Stimulated activated CD8-positive, alpha-beta memory T cell treated with anti-CD3 and anti-CD28 coated beads, Interleukin-4, amount 100 ng/mL, for 48 hours (primary cell): Measurements from ENCODE around the gene PC.

Experiments
- DNase-seq: peaks from one replicate; pipeline ENCODE4 v3.0.0-alpha.2; 2020

Gene PC

GRCh38 chr11:66853242-66854229 is 104.6 kb downstream of the PC start:
- no peak for DNase-seq

DNA sequence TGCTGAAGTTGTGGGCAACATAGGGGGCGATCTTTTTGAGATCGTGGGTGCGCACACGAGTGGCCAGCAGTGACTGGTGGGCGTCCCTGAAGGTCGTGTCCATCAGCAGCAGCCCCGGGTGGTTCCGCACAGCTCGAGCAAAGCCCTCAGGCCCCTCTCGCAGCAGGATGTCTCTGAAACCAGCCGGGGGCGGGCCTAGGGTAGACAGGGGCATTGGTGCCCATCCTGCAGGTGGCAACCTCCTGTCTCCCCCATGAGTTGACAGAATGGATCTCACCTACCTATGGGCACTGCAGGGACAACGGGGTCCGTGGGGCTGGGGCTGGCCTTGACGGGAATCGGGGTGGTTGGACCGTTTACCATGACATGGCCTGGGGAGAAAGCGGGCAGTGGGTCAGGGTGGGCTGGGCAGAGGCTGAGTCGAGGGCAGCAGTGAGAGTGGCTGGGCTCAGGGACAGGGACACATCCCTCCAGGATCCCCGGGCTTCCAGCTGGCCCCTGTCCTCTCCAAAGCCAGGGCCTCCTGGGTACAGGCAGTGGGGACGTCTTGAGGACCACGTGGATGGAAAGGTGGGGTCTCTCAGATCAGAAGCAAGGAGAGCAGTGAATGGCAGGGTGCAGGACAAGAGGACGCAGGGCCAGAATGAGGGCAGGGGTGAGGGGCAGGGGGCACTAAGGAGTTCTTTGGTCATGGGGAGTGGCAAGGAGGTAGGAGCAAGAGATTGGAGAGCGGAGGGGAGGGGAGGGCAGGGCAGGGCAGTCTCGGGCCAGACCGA is 105.5 kb downstream of the PC start:
- no peak for DNase-seq

DNA sequence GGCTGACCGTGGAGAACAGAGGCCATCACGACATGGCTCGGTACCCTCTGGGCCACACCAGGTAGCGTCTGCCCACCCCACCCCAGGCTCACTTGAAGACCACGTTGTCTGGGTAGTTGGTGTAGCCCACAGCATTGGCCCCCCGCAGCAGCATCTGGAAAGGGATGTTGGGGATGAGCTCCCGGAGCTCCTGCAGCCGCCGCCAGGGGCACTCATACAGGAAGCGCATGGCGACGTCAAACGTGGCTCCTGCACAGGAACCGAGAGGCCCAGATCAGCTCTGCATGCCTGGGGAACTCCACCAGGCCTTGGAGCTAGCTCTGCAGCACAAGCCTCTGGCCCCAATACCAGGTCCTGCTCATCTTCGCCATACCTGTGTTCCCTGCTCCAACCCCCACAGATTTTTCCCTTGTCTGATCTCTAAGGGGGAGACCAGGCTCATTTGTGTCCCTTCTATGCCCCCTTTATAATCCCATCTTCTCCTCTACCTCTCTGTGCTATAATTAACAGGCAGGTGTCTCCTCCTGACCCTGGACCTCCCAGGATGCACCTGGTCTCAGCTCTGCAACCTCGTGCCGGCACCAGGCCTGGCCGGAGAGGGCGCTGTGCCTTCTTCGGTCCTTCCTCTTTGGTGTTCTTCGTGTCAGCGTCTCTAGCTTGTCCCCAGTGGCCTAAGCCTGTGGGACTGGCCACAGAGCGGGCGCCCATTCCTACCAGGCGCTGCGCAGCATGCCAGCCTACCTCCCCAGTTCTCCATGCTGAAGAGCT is 106.3 kb downstream of the PC start:
- no peak for DNase-seq

GRCh38 chr11:66851239-66851596 is 107.0 kb downstream of the PC start:
- no peak for DNase-seq

GRCh38 chr11:66850588-66851238 is 107.5 kb downstream of the PC start:
- no peak for DNase-seq

- DNase-seq = no peak
Observed at GRCh38 chr11:66850235-66850587, 108.0 kb downstream of the PC start.

DNA sequence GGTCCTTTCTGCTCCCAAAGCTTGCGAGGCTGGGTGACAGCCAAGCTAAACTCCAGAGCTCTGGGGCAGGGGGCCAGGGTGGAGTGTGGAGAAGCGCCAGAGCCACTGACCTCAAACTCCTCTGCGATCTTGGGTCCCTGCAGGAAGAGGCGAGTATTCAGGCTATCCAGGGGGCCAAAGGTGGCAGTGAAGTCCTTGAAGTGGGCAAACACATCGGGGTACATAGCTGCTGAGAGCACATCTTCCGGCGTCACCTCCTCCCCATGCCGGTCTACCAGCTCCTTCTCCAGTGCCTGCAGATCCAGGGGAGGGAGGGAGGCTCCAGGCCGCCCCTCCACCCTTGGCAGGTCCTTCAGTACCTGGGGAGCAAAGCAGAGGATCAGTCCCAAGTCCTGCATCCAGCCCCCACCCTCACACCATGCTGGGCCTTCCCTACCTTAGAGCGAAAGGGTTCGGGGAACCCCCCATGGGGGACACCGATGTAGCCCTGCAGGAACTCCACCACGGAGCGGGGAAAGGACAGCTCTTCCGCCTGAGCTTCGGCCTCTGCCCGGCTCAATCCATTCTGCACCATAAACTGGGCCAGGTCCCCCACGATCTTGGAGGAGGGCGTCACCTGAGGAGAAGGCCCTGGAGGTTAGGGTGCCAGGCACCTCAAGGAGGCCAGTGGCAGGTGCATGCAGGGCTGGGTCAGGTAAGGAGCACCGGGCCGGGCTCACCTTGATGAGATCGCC is 108.5 kb downstream of the PC start:
- DNase-seq = no peak

GRCh38 chr11:66848671-66849500 is 109.3 kb downstream of the PC start:
- no peak for DNase-seq

GRCh38 chr11:66847461-66848232 is 110.5 kb downstream of the PC start:
- DNase-seq = no peak

- DNase-seq = peak; percentile 17
Observed at GRCh38 chr11:66846671-66847091, 111.5 kb downstream of the PC start.

- peak; percentile 13 for DNase-seq
Observed at GRCh38 chr11:66845876-66846212, 112.3 kb downstream of the PC start.

GRCh38 chr11:66845143-66845875 is 112.9 kb downstream of the PC start:
- DNase-seq = peak; percentile 19

- DNase-seq = peak; percentile 22
Observed at GRCh38 chr11:66844496-66845142, 113.6 kb downstream of the PC start.

DNA sequence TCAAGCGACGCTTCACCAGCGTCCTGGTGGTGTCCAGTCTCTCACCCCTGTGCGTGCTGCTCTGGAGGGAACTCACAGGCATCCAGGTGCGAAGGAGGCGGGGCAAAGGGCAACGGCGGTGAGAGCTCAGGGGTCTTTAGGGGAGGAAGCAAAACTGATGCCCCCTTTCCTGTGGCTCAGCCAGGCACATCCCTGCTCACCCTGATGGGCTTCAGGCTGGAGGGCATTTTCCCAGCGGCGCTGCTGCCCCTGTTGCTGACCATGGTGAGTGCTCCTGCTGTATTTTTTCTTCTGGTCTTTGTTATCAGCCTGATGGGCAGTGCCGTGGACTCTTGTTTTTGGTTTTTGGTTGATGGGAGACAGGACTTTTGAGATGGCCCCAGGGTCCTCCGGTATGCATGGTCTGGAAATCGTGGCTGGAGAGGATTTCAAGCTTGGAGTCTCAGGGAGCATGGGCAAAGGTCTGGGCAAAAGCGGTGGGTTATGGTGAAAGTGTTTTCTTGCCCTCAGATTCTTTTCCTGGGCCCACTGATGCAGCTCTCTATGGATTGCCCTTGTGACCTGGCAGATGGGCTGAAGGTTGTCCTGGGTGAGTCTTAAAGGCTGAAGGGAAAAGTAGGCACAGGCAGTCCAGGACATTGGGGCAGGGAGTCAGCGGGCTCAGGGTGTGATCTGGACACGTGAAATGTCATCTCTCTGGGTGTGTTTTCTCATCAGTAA is 114.2 kb downstream of the PC start:
- peak; percentile 18 for DNase-seq

DNA sequence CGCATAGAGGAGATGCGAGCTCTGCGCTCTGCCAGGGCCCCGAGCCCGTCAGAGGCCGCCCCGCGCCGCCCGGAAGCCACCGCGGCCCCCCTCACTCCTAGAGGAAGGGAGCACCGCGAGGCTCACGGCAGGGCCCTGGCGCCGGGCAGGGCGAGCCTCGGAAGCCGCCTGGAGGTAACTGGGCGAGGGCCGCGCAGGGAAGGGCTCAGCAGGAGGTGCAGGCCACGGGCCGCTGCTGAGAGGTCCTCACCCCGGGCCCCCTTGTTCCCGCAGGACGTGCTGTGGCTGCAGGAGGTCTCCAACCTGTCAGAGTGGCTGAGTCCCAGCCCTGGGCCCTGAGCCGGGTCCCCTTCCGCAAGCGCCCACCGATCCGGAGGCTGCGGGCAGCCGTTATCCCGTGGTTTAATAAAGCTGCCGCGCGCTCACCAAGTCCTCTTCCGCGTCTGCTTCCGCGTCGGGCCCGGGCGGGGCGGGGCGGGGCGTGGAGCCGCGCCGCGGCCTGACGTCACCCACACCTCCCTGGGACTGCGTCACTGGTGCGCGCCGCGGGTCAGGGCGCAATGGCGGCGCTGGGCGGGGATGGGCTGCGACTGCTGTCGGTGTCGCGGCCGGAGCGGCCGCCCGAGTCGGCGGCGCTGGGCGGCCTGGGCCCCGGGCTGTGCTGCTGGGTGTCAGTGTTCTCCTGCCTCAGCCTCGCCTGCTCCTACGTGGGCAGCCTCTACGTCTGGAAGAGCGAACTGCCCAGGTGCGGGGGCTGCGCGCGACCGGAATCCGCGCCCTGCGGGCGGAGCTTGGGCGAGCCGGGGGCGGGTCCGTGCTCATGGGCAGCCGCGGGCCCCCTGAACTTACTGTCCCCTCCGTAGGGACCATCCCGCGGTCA is 115.0 kb downstream of the PC start, which contains the start of gene RCE1:
RCE1 (plus strand) TSS at position 546 of the 880 bp plus-strand sequence; CDS start at position 561, 15 bp downstream.
- peak; percentile 93 for DNase-seq

DNA sequence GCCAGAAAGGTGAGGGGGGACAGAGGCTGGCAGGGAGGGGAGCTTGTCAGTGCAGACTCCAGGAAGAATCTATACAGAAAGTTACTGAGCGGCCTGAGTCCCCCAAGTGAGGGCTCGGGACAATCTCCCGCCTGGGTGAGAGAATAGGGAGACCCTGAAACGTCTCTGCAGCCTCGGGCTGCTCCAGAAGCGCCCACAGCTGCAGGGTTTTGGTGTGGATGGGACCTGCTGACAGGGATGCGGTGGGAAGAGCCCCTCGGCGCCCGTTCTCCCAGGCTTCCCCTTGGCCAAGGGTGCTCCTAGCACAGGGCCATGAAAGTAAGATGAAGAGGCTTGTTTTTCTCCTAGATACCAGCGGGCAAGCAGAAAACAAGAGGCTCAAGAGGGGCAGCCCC is 115.7 kb downstream of the PC start:
- DNase-seq = peak; percentile 26

DNA sequence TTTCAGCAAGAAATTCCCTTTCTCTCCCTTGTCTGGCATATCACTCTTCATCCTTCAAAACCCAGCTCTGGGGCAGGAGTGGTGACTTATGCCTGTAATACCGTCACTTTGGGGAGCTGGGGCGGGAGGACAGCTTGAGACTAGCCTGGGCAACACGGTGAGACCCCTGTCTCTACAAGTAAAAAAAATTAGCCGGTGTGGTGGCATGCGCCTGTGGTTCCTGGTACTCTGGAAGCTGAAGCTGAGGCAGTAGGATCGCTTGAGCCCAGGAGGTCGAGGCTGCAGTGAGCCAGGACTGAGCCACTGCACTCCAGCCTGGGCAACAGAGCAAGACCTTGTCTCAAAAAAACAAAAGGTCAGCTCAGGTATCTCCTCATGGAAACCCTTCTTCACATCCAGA is 116.3 kb downstream of the PC start:
- peak; percentile 26 for DNase-seq
